Tibial nerve (tissue), 3 donors: ENCODE data around the gene CREB3L1.

Source experiments
- CTCF ChIP-seq, 5 experiments: fragments of 200-600 bp in 3 of 5; fragments of 450-650 bp in 2 of 5; sonication (generic) in 3 of 5; IDR thresholded peaks; one replicate each; pipeline ENCODE4 v1.5.1; 2016 to 2019; ENCODE audit warnings: antibody characterized with exemption in 5 of 5, mild to moderate bottlenecking in 3 of 5, moderate library complexity in 2 of 5
- POLR2A ChIP-seq, 2 donors: fragments of 450-650 bp; IDR thresholded peaks; one replicate each; pipeline ENCODE4 v1.6.1; 2017; ENCODE audit warnings: antibody characterized with exemption in 2 of 2, mild to moderate bottlenecking in 2 of 2, moderate library complexity in 2 of 2

DNA sequence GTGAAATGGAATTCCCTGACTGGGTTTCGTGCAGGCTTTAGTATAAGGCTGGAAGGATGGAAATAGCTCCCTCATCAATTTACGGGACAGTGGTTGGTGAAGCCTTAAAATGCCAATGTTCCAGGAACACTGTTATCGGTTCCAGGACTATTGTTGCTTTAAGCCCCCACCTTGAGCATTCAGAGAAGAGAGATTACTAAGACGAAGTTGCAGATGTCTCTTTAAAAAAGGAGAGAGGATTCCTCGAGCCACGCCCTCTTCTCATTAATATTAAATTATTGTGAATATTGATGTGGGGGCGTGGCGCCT, 195 bp upstream of the CREB3L1 start:
- TF ChIP-seq CTCF (IDR thresholded peaks at IDR 0.05) (no peak), POLR2A (IDR thresholded peaks at IDR 0.05) (no peak)
